Left hindlimb (tissue), 1 donor: ENCODE data around the gene GMPS.
"Not testable (repeated sequence)": the region's sequence is repeated elsewhere in the genome, so short reads cannot be mapped to it uniquely, and the experiment has no call there.

Experiments used
- DNase-seq: peaks from one replicate; pipeline ENCODE4 v3.0.0-alpha.2; 2018

GMPS gene

GRCh38 chr3:155944081-155944480, 73.6 kb downstream of the GMPS start:
- DNase-seq = no peak

GRCh38 chr3:155946178-155946577, 75.7 kb downstream of the GMPS start:
- no peak for DNase-seq

GRCh38 chr3:155948476-155948875, 78.0 kb downstream of the GMPS start:
- no peak for DNase-seq

- no peak for DNase-seq
These were observed 79.2 kb downstream of the GMPS start for GRCh38 chr3:155949453-155950217.

GRCh38 chr3:155956508-155957411, 86.3 kb downstream of the GMPS start:
- no peak for DNase-seq

- no peak for DNase-seq
These were observed 87.0 kb downstream of the GMPS start for GRCh38 chr3:155957412-155957880.

- DNase-seq = no peak
These were observed 88.2 kb downstream of the GMPS start for GRCh38 chr3:155958676-155959075.

- no peak for DNase-seq
These were observed 89.6 kb downstream of the GMPS start for GRCh38 chr3:155960060-155960459.

GRCh38 chr3:155961044-155961443, 90.6 kb downstream of the GMPS start:
- DNase-seq = not testable (repeated sequence)

GRCh38 chr3:155963570-155963969, 93.1 kb downstream of the GMPS start:
- no peak for DNase-seq

- DNase-seq = no peak
These were observed 99.9 kb downstream of the GMPS start for GRCh38 chr3:155970398-155970797.

GRCh38 chr3:155972885-155973584, 102.6 kb downstream of the GMPS start:
- no peak for DNase-seq

- no peak for DNase-seq
These were observed 107.9 kb downstream of the GMPS start for GRCh38 chr3:155978324-155978723.

- no peak for DNase-seq
These were observed 109.3 kb downstream of the GMPS start for GRCh38 chr3:155979746-155980145.

- no peak for DNase-seq
These were observed 111.2 kb downstream of the GMPS start for GRCh38 chr3:155981669-155982068.

- DNase-seq = no peak
These were observed 113.5 kb downstream of the GMPS start for GRCh38 chr3:155983834-155984474.

- DNase-seq = no peak
These were observed 114.5 kb downstream of the GMPS start for GRCh38 chr3:155984791-155985417.

- DNase-seq = no peak
These were observed 119.1 kb downstream of the GMPS start for GRCh38 chr3:155989536-155989935.

GRCh38 chr3:155991212-155991611, 120.8 kb downstream of the GMPS start:
- peak; percentile 64 for DNase-seq

- no peak for DNase-seq
These were observed 121.4 kb downstream of the GMPS start for GRCh38 chr3:155991847-155992246.
